ENCODE results near the gene CHST12. TPM values are rescaled to one million over a fixed set of nuclear protein-coding genes. Genes with fewer than 3 reads are reported as not detected.

The CHST12 gene
- total and polyA plus RNA-seq, 4 donors: 14.7 to 30.9 (median 16.8) TPM

- TF ChIP-seq CTCF (IDR thresholded peaks at IDR 0.05; ENCODE audit: control extremely low read depth, extremely low read depth): no peak
- ATAC-seq (ENCODE audit: insufficient read depth, low FRiP score) (no peak), DNase-seq (no peak)
- Histone ChIP-seq H3K4me1 (ENCODE audit: control insufficient read depth in 5 of 5, insufficient read depth in 5 of 5, low read length in 5 of 5) (peaks cover 0 to 7% (median 0%) of the 10 kb centered on the region in 5 donors), H3K36me3 (ENCODE audit: control insufficient read depth in 4 of 4, insufficient read depth in 4 of 4, low read length in 4 of 4) (peaks cover 34 to 48% (median 42%) of the 10 kb centered on the region in 4 donors), H3K9me3 (ENCODE audit: control insufficient read depth in 4 of 4, insufficient read depth in 3 of 4, low read length in 3 of 4) (no peaks in the 10 kb centered on the region), H3K27me3 (ENCODE audit: control insufficient read depth in 3 of 3, insufficient read depth in 3 of 3, low read length in 2 of 3) (no peaks in the 10 kb centered on the region), H3K9ac (ENCODE audit: insufficient read depth in 1 of 2, low read length in 2 of 2) (no peak overlapping the region), H3K27ac (ENCODE audit: low read depth in 1 of 2, low read length in 1 of 2) (no peak overlapping the region), H3K4me3 (no peak overlapping the region)
- 94% methylated on average over 27 of the region's 27 CpGs for WGBS, 2 donors
Measured at GRCh38 chr7:2362385-2363088, 40.9 kb upstream of the CHST12 start.

- no peak for TF ChIP-seq CTCF (IDR thresholded peaks at IDR 0.05; ENCODE audit: control extremely low read depth, extremely low read depth)
- no peak for ATAC-seq (ENCODE audit: insufficient read depth, low FRiP score)
- 94 to 95% methylated on average over 10 of the region's 10 CpGs for WGBS, 2 donors
- no peak overlapping the region for H3K4me3 ChIP-seq
- H3K4me1 ChIP-seq (ENCODE audit: control insufficient read depth in 5 of 5, insufficient read depth in 5 of 5, low read length in 5 of 5): no peaks in the 10 kb centered on the region
- H3K36me3 ChIP-seq (ENCODE audit: control insufficient read depth in 4 of 4, insufficient read depth in 4 of 4, low read length in 4 of 4): peaks cover 49 to 77% (median 59%) of the 10 kb centered on the region in 4 donors
- H3K9me3 ChIP-seq (ENCODE audit: control insufficient read depth in 4 of 4, insufficient read depth in 3 of 4, low read length in 3 of 4): no peaks in the 10 kb centered on the region
- H3K9ac ChIP-seq (ENCODE audit: insufficient read depth in 1 of 2, low read length in 2 of 2): no peak overlapping the region
- H3K27ac ChIP-seq (ENCODE audit: low read depth in 1 of 2, low read length in 1 of 2): no peak overlapping the region
- no peak for DNase-seq
- H3K27me3 ChIP-seq (ENCODE audit: control insufficient read depth in 3 of 3, insufficient read depth in 3 of 3, low read length in 2 of 3): no peaks in the 10 kb centered on the region
Measured at GRCh38 chr7:2369139-2369538, 34.3 kb upstream of the CHST12 start.

- H3K9ac ChIP-seq (ENCODE audit: insufficient read depth in 1 of 2, low read length in 2 of 2): no peak overlapping the region
Measured at GRCh38 chr7:2371329-2371728, 32.1 kb upstream of the CHST12 start.

More at GRCh38 chr7:2371329-2371728, 32.1 kb upstream of the CHST12 start:
- Histone ChIP-seq H3K27ac (ENCODE audit: low read depth in 1 of 2, low read length in 1 of 2) (no peak overlapping the region), H3K9me3 (ENCODE audit: control insufficient read depth in 4 of 4, insufficient read depth in 3 of 4, low read length in 3 of 4) (no peaks in the 10 kb centered on the region), H3K27me3 (ENCODE audit: control insufficient read depth in 3 of 3, insufficient read depth in 3 of 3, low read length in 2 of 3) (no peaks in the 10 kb centered on the region), H3K4me1 (ENCODE audit: control insufficient read depth in 5 of 5, insufficient read depth in 5 of 5, low read length in 5 of 5) (no peaks in the 10 kb centered on the region), H3K4me3 (no peak overlapping the region), H3K36me3 (ENCODE audit: control insufficient read depth in 4 of 4, insufficient read depth in 4 of 4, low read length in 4 of 4) (peaks cover 34 to 78% (median 58%) of the 10 kb centered on the region in 4 donors)
- 92 to 97% methylated on average over 8 of the region's 8 CpGs for WGBS, 2 donors
- no peak for ATAC-seq (ENCODE audit: insufficient read depth, low FRiP score)
- TF ChIP-seq CTCF (IDR thresholded peaks at IDR 0.05; ENCODE audit: control extremely low read depth, extremely low read depth): no peak
- no peak for DNase-seq
